Memory B cell (primary cell): ENCODE measurements around the gene PGGHG.
A peak's percentile ranks its signal among the peaks of the same experiment; 100 is the strongest.

ENCODE experiments used
- ATAC-seq: fragments of 150-1000 bp; cut with Tn5 transposase; 2 replicates; pipeline ENCODE4 v1.10.0; 2021; ENCODE audit warnings: low read depth, mild to moderate bottlenecking, moderate library complexity
- DNase-seq, 2 donors: peaks; one replicate each; pipeline ENCODE4 v3.0.0; 2022; ENCODE audit warnings: low spot score in 2 of 2
- H3K27ac Mint-ChIP-seq: one replicate; pipeline ENCODE4 v1.8.0; 2022; ENCODE audit warnings: mild to moderate bottlenecking, moderate library complexity, mixed read lengths
- H3K27me3 Mint-ChIP-seq: one replicate; pipeline ENCODE4 v1.8.0; 2022; ENCODE audit warnings: mixed read lengths
- H3K36me3 Mint-ChIP-seq: one replicate; pipeline ENCODE4 v1.8.0; 2022; ENCODE audit warnings: mild to moderate bottlenecking, mixed read lengths
- H3K4me1 Mint-ChIP-seq: one replicate; pipeline ENCODE4 v1.8.0; 2022; ENCODE audit warnings: mixed read lengths
- H3K4me3 Mint-ChIP-seq: one replicate; pipeline ENCODE4 v1.8.0; 2022; ENCODE audit warnings: mild to moderate bottlenecking, moderate library complexity, mixed read lengths
- H3K9me3 Mint-ChIP-seq: one replicate; pipeline ENCODE4 v1.8.0; 2022; ENCODE audit warnings: mixed read lengths

Gene PGGHG

GRCh38 chr11:276219-276618, 12.7 kb upstream of the PGGHG start:
- Mint-ChIP-seq H3K9me3 (peaks cover 3% of the 10 kb centered on the region), H3K4me1 (peaks cover 19% of the 10 kb centered on the region), H3K36me3 (peaks cover 5% of the 10 kb centered on the region), H3K27me3 (peaks cover 3% of the 10 kb centered on the region), H3K4me3 (no peak overlapping the region), H3K27ac (no peak overlapping the region)
- DNase-seq (no peak), ATAC-seq (no peak)

- Mint-ChIP-seq H3K27me3 (peaks cover 15% of the 10 kb centered on the region), H3K9me3 (peaks cover 3% of the 10 kb centered on the region), H3K4me3 (peak within 1 kb of the TSS; percentile 78), H3K4me1 (peaks cover 29% of the 10 kb centered on the region), H3K36me3 (peaks cover 5% of the 10 kb centered on the region), H3K27ac (peak within 1 kb of the TSS; percentile 49)
- ATAC-seq: no peak
- no peak for DNase-seq
Measured at GRCh38 chr11:278001-278951, 10.7 kb upstream of the PGGHG start, which contains the start of gene NLRP6. Gene NLRP6 (plus strand): TSS chr11:278407. CDS start chr11:278570, 163 bp downstream.

DNA sequence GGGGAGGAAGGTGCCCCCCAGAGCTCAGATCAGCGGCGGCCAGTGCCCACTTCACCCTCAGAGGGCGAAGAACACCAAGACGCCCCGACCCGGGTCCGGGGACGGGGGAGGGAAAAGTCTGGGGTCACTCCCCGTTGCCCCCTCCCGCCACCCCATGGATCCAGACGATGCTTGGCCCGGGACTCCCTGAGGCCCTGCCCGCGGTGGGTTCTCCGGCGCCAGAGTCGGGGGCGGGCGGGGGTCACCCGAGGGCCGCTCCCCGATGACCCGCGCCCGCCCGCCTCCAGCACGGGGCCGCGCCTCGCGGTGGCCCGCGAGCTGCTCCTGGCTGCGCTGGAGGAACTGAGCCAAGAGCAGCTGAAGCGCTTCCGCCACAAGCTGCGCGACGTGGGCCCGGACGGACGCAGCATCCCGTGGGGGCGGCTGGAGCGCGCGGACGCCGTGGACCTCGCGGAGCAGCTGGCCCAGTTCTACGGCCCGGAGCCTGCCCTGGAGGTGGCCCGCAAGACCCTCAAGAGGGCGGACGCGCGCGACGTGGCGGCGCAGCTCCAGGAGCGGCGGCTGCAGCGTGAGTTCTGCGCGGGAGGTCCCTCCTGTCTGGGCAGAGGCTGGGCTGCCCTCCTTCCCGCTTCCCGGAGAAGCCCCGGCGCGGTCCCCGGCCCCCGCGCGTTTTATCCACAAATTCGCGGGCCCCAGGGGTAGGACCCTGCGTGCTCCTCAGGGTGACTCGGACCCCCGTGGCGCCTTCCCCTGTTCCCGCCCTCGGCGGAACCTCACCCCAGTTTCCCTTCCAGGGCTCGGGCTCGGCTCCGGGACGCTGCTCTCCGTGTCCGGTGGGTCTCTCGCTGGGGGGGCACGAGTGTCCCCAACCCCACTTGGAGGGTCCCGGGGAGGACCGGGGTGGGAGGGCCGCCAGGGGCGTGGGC, 9.6 kb upstream of the PGGHG start:
- ATAC-seq (peak; percentile 48), DNase-seq (no peak)
- Mint-ChIP-seq H3K27me3 (peaks cover 19% of the 10 kb centered on the region), H3K4me1 (peaks cover 29% of the 10 kb centered on the region), H3K4me3 (peak overlapping the region; percentile 78), H3K36me3 (peaks cover 5% of the 10 kb centered on the region), H3K27ac (peak overlapping the region; percentile 53), H3K9me3 (peaks cover 3% of the 10 kb centered on the region)

DNA sequence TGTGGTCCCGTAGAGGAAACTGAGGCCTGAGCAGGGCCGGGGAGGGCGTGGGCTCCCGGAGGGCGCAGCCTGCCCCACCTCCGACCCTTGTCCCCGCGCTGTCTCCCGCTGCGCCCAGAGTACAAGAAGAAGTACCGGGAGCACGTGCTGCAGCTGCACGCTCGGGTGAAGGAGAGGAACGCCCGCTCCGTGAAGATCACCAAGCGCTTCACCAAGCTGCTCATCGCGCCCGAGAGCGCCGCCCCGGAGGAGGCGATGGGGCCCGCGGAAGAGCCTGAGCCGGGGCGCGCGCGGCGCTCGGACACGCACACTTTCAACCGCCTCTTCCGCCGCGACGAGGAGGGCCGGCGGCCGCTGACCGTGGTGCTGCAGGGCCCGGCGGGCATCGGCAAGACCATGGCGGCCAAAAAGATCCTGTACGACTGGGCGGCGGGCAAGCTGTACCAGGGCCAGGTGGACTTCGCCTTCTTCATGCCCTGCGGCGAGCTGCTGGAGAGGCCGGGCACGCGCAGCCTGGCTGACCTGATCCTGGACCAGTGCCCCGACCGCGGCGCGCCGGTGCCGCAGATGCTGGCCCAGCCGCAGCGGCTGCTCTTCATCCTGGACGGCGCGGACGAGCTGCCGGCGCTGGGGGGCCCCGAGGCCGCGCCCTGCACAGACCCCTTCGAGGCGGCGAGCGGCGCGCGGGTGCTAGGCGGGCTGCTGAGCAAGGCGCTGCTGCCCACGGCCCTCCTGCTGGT, 8.8 kb upstream of the PGGHG start:
- peak overlapping the region; percentile 85 for H3K4me3 Mint-ChIP-seq
- ATAC-seq: peak; percentile 84
- H3K27me3 Mint-ChIP-seq: peaks cover 21% of the 10 kb centered on the region
- peaks cover 26% of the 10 kb centered on the region for H3K4me1 Mint-ChIP-seq
- H3K27ac Mint-ChIP-seq: peak overlapping the region; percentile 53
- peaks cover 5% of the 10 kb centered on the region for H3K36me3 Mint-ChIP-seq
- peaks cover 3% of the 10 kb centered on the region for H3K9me3 Mint-ChIP-seq
- no peak for DNase-seq

GRCh38 chr11:280706-281485, 8.0 kb upstream of the PGGHG start:
- no peak overlapping the region for H3K27ac Mint-ChIP-seq
- peaks cover 21% of the 10 kb centered on the region for H3K4me1 Mint-ChIP-seq
- peak overlapping the region; percentile 73 for H3K4me3 Mint-ChIP-seq
- DNase-seq (no peak), ATAC-seq (peak; percentile 53)
- peaks cover 21% of the 10 kb centered on the region for H3K27me3 Mint-ChIP-seq
- peaks cover 3% of the 10 kb centered on the region for H3K9me3 Mint-ChIP-seq
- H3K36me3 Mint-ChIP-seq: peaks cover 5% of the 10 kb centered on the region

- H3K4me1 Mint-ChIP-seq: peaks cover 18% of the 10 kb centered on the region
- peak overlapping the region; percentile 73 for H3K4me3 Mint-ChIP-seq
- DNase-seq: no peak
Measured at GRCh38 chr11:281486-282161, 7.3 kb upstream of the PGGHG start.

GRCh38 chr11:282171-282570, 6.8 kb upstream of the PGGHG start:
- no peaks in the 10 kb centered on the region for H3K9me3 Mint-ChIP-seq
- DNase-seq (no peak), ATAC-seq (no peak)
- H3K27me3 Mint-ChIP-seq: peaks cover 24% of the 10 kb centered on the region
- H3K4me1 Mint-ChIP-seq: peaks cover 22% of the 10 kb centered on the region
- H3K36me3 Mint-ChIP-seq: no peaks in the 10 kb centered on the region
- H3K27ac Mint-ChIP-seq: no peak overlapping the region
- peak overlapping the region; percentile 73 for H3K4me3 Mint-ChIP-seq

More at GRCh38 chr11:281486-282161, 7.3 kb upstream of the PGGHG start:
- no peak for ATAC-seq
- Mint-ChIP-seq H3K36me3 (peaks cover 3% of the 10 kb centered on the region), H3K27ac (no peak overlapping the region), H3K9me3 (peaks cover 1% of the 10 kb centered on the region), H3K27me3 (peaks cover 21% of the 10 kb centered on the region)

- H3K4me1 Mint-ChIP-seq: peaks cover 27% of the 10 kb centered on the region
- no peak overlapping the region for H3K4me3 Mint-ChIP-seq
- no peak overlapping the region for H3K27ac Mint-ChIP-seq
- ATAC-seq (no peak), DNase-seq (no peak)
- peaks cover 26% of the 10 kb centered on the region for H3K27me3 Mint-ChIP-seq
- H3K9me3 Mint-ChIP-seq: no peaks in the 10 kb centered on the region
- peaks cover under 1% of the 10 kb centered on the region for H3K36me3 Mint-ChIP-seq
Measured at GRCh38 chr11:282630-283360, 6.1 kb upstream of the PGGHG start.

- ATAC-seq: no peak
- peaks cover 2% of the 10 kb centered on the region for H3K36me3 Mint-ChIP-seq
- H3K4me1 Mint-ChIP-seq: peaks cover 30% of the 10 kb centered on the region
- H3K4me3 Mint-ChIP-seq: no peak overlapping the region
- no peak for DNase-seq
- no peak overlapping the region for H3K27ac Mint-ChIP-seq
- peaks cover 26% of the 10 kb centered on the region for H3K27me3 Mint-ChIP-seq
- H3K9me3 Mint-ChIP-seq: no peaks in the 10 kb centered on the region
Measured at GRCh38 chr11:283405-284104, 5.4 kb upstream of the PGGHG start.

- Mint-ChIP-seq H3K4me3 (no peak overlapping the region), H3K36me3 (peaks cover 2% of the 10 kb centered on the region), H3K9me3 (no peaks in the 10 kb centered on the region), H3K4me1 (peaks cover 30% of the 10 kb centered on the region), H3K27ac (no peak overlapping the region), H3K27me3 (peaks cover 26% of the 10 kb centered on the region)
- DNase-seq: no peak
- no peak for ATAC-seq
Measured at GRCh38 chr11:284105-285020, 4.6 kb upstream of the PGGHG start.
